Prostate gland (tissue), 2 donors: ENCODE results near the gene RHPN2.
"Not testable (repeated sequence)": the region's sequence is repeated elsewhere in the genome, so short reads cannot be mapped to it uniquely, and the experiment has no call there.

ENCODE experiments used
- CTCF ChIP-seq, 4 experiments: fragments of 200-600 bp in 2 of 4; fragments of 450-650 bp in 2 of 4; sonication (generic) in 2 of 4; IDR thresholded peaks; 1 replicate in 3 of 4; 2 replicates in 1 of 4; pipeline ENCODE4 v1.5.1; 2016 to 2019; ENCODE audit warnings: antibody characterized with exemption in 4 of 4, mild to moderate bottlenecking in 2 of 4, moderate library complexity in 2 of 4
- POLR2AphosphoS5 ChIP-seq: sonication (generic); formaldehyde crosslinking; IDR thresholded peaks from one replicate; pipeline ENCODE4 v1.6.1; 2017; ENCODE audit warnings: antibody characterized with exemption

GRCh38 chr19:32941273-32941672 is 123.4 kb downstream of the RHPN2 start:
- not testable (repeated sequence) for TF ChIP-seq CTCF (IDR thresholded peaks at IDR 0.05)
- TF ChIP-seq POLR2AphosphoS5, result peak; percentile 53
